ENCODE data around the gene CST1.
"Not testable (repeated sequence)": the region's sequence is repeated elsewhere in the genome, so short reads cannot be mapped to it uniquely, and the experiment has no call there.

Gene CST1

DNA sequence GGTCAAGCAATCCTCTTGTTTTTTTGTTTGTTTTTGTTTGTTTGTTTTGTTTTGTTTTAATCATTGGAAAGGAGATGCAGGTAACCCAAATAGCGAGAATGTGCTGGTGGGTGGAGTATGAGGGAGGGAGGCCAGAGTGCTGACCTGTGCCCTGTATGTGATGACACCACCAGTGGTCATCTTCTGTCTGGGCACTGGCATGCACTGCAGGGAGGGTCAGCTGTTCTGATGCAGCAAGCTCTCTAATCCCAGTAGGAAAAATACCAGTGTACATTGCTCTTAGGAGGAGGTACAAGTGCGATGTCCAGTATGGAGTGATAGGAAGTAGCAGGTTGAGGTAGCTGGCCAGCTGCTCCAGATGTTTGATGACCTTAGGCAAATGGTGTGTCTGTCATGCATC, 2.9 kb upstream of the CST1 start:
- DNase-seq = no peak

DNA sequence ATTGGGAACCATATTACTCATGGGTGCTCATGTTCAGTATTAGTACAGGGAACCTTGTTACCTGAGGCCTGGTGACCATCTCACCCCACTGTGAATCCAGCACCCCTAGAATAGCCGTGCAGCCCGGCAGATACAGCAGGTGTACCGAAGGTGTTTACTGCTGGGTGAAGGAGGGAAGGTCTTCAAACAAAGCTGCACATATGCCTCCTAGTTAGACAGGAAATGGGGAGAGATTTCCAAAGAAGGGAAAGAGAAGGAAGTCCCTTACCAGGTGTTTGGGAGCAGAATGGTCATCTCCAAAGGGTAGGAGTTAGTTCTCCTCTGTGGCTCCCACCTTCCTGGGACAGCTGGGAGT, 2.4 kb upstream of the CST1 start:
- no peak for DNase-seq

DNA sequence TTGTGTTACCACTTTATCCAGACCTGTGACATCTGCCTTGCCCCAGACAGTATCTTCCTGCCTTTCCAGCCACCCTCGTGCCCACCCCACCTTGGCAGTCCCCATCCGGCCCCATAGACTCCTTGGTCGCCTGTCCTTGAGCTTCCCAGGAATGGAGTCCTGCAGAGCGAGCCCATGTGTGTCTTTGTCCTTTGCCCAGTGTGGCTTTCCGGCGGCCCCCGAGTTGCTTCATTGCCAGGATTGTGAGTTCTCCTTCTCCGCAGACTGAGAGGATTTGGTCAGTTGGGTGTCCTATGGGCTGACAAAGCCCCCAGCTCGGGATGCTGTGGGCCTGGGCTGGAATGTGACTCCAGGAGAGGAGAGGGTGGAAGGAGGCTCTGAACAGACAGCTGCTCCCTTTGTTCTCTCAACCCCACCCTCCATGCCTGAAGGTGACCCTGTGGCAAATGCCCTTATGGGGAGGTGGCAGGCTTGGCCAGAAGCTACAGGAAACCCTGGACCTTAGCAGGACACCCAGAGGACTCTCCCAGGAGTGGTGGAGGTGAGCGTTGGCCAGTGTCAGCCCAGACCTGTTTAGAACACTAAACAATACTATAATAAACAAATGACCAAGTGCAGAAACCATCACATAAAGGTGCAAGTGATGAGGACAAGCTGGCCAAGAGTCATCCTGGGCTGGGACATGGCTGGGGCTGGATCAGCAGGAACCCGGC, 1.9 kb upstream of the CST1 start:
- no peak for DNase-seq

DNA sequence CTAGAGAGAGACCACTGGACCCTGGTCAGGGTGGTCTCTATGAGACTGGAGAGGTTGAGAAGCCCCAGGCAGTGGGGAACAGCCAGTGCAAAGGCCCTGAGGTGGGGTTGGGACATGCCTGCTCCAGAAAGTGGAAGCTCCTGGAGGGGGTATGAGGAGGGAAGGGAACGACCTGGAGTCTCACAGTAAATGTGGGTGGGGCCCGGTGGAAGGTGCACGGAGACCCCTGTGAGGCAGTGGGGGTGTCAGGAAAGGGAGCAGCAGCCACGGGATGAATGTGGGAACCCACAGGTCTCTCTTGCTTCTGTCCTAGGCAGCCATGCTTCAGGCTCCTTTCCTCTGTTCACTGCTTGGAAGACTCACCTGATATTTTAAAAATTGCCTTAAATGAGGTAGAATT, 1.3 kb upstream of the CST1 start:
- no peak for DNase-seq

DNA sequence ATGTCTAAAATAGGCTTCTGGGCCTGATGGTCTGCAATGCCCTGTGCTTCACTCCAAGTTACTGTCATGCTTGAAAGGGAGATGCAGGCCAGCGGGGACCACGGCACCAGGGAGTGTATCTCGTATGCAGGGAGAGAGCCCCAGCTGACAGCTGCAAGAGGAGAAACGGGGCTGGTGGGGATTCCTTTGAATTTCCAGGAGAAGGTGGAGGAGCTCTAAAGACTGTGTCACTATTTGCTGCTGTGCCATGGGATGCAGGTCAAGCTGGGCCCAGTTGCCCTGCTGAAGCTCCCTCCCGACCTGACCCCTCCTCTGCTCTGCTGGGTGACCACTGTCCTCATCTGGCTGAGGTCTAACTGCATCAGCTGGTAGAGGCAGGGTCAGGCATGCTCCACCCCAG, 989 bp downstream of the CST1 start:
- no peak for DNase-seq

DNA sequence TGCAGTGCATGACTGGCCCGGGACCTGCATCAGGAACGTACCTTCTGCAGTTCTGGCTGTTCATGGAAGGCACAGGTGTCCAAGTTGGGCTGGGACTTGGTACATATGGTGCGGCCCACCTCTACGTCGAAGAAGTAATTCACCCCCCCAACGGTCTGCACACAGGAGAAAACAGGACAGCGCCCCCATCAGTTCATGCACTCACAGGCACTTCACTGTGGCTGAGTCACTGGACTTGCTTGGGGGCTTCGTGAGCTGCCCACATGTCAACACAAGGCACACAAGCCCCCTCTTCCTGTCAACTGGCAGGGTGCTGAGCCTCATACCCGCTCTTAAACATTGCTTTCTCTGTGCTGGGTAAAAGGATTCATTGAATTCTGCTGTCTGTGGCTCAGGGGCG, 1.8 kb downstream of the CST1 start:
- DNase-seq = not testable (repeated sequence)

DNA sequence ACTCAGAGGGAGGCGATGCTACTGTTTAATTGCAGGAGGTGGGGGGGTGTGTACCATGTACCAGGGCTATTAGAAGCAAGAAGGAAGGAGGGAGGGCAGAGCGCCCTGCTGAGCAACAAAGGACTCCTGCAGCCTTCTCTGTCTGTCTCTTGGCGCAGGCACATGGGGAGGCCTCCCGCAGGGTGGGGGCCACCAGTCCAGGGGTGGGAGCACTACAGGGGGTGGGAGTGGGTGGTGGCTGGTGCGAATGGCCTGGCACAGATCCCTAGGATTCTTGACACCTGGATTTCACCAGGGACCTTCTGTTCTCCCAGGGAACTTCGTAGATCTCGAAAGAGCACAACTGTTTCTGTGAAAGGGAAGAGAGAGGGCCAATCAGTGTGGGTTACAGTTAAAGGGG, 3.2 kb downstream of the CST1 start:
- DNase-seq = not testable (repeated sequence)

DNA sequence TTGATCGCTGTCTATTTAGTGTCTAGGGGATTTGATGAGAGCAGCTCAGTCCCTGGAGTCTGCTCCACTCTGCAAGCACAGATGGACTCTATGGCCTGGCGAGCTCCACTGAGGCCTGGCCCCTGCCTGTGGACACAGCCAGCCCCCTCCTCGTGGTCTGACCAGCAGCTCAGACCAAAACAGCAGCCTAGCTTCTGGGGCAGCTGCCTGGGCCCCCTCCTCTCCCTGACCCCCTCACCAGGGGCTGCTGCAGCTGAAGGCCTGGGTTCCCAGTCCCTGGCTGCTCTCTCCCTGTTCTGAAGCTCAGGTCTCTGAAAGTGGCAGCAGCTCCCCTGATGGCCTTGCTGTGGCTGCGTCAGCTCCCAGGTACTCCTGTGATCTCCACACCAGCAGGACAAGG, 3.6 kb downstream of the CST1 start:
- not testable (repeated sequence) for DNase-seq

DNA sequence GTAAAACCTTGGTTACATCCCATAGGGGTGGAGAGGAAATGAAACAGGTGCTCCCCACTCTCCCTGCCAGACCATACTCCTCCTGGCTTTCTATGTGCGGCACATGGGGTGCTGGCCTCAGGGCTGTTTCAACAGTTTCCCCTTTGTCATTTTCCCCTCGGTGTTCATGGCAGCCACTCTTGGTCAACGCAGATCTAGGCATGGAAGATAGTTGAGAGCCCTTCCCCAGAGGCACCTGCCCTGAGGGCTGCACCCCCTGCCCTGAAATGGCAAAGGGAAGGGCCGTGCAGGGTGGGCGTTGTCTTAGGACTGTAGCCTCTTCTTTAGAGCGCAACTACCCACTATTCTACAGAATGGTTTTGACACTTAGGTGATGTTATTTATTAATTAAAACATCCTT, 4.4 kb downstream of the CST1 start:
- no peak for DNase-seq

DNA sequence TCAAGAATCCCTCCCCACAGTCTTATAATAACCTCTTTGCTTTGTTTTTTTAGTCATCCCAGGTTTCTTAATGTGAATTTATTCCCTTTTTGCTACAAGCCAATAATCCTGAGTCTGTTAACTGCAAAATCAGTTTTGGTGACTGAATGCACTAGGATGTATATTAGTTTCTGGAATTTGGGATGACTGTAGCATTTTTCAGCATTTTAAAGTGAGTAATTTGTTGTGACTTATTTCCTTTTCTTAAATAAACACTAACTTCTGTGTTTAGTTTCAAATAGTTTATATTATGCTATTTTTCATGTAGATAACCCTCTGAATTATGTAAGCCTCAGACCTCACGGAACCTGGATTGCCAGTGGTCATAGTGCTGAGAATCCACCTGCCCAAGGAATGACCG, 5.5 kb downstream of the CST1 start:
- no peak for DNase-seq

DNA sequence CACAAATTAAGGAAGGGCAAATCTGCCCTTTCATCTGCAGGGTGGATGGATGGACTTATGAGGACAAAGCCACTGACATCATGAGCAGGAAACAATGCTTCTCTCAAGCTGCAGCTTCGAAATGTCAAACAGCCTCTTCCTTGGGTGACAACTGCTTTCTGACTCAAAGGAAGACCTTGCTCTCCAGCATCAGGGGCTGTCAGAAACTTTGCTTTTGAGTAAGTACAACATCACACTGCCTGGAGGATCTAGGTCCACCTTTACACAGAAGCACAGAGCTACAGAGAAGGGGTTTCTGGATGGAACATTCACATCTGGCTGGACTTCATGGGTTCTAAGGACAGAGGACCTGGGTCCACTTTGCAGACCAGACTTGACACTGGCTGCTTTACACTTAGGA, 5.9 kb downstream of the CST1 start:
- no peak for DNase-seq

DNA sequence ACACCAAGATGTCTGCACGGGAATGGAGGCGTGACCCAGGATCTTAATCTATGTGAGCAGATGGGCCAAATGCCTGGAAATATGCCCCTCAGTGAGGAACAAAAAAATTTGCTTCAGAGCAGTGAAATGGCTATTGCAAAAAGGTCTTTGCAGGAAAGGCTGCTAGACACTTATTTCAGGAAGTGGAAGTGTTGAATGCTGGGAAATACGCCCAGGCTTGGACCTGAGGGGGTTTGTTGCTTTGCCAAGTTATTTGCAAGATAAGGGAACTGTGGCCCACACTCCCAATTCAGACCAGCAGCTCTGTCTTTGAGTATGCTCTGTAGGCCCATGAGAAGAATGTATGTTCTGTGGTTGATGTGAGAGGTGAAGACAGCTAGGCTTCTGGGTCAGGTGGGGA, 15.3 kb downstream of the CST1 start:
- DNase-seq = not testable (repeated sequence)

DNA sequence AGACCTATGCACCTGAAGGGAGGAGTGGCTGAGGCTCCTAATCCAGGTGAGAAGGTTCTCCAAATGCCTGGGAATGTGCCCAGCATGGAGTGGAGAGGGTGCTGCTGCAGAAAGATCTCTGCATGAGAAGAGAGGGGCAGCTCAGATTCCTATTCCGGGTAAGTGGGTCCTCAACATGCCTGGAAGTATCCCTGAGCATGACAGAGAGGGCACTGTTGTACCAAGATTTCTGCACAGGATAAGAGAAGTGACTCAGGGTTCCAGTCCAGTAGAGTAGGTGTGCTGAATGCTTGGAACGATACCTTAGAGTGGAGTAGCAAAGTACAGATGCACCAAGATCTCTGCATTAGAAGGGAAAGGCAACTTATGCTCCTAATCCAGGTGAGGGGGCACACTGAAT, 15.8 kb downstream of the CST1 start:
- not testable (repeated sequence) for DNase-seq

DNA sequence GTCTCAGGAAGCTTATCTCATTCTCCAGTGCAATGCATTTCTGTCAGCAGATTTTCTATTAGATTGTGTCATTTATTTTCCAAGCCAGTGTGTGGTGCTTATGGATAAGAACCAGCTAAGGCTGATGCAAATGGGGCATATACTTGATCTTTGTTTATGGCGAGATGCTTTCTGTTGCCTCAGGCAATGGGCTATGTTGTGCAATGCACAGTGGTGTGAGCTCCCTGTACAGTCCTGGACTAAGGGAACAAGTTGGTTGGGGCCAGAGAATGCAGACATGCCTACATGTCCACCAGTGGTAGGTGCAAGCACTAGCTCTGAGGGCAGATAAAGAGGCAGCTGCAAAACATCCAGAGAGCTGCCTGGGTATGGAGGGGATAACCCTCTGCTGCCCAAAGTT, 16.3 kb downstream of the CST1 start:
- DNase-seq = not testable (repeated sequence)

DNA sequence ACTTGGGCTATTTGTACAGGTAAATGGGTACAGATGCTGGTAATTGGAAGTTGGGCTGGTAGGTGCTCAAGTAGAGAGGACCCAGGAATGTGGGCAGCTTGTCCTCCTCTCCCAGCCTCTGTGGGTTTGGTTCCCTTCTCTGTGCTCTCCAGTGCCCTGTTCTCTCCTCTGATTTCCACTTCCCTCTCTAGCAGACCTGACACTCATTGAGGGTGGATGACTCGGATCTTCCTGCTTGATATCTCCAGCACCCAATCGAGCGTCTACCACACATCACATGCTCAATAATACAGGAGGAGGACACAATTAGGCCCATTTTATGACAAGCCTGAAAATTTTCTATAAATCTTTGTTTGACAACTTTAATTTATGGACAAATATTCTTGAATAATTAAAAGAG, 23.7 kb downstream of the CST1 start:
- no peak for DNase-seq

DNA sequence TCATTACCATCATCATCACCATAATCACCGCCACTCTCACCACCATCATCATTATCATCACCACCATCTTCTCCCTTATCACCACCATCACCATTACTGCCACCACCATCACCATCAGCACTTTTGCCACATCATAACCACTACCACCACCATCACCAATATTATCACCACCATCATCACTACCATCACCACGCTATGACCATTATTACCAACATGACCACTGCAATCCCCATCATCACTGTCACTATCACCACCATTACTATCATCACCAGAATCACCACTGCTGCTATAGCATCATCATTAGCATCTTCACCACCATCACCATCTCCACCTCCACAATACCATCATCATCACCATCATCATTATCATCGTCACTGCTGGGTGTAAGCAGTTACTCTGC, 25.6 kb downstream of the CST1 start:
- DNase-seq = no peak

DNA sequence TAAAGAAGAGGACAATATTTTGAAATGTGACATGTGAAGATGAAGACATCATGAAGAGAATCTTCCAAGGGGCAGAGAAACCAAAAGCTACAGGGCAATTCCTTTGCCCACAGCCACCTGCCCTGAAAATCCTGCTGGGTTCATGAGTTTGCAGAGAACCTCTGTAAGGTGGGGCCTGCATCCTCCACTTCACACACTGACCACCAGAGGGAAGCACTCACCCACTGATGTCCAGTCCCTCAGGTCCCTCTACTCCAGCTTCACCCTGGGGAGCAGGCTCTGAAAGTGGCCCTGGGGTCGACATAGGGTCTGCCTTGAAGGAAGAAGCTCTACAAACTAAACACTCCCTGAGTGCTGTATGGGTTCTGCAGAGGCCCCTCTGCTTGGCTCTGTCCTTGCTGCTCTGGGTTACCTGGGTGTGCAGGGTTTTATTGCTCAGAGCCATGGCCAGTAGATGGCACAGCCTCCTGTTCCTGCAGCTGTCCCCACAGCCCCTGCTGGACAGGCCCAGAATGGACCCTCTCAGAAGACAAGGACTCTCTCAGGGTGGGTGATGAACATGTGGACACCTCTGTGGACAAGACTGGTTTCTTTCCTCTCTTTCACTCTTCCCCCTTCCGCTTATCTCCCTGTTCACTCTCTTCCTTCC, 27.0 kb downstream of the CST1 start:
- not testable (repeated sequence) for DNase-seq

DNA sequence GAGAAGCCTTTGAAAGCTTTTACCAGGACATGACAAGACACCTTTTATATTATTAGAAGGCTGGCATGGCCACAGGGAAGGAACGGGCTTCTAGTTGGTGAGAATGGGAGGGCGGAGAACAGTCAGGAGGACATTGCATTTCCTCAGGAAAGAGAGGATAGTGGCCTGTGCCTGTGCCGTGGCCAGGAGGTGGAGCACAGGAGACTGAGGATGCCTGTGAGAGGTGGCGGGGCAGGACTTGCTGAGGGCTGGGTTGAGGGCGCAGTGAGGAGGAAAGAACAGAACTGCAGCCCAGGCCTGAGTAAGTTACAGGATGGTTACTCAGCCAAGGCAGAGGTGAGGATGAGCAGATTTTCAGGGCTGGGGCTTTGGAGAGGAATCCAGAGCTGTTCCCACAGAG, 27.9 kb downstream of the CST1 start:
- not testable (repeated sequence) for DNase-seq

DNA sequence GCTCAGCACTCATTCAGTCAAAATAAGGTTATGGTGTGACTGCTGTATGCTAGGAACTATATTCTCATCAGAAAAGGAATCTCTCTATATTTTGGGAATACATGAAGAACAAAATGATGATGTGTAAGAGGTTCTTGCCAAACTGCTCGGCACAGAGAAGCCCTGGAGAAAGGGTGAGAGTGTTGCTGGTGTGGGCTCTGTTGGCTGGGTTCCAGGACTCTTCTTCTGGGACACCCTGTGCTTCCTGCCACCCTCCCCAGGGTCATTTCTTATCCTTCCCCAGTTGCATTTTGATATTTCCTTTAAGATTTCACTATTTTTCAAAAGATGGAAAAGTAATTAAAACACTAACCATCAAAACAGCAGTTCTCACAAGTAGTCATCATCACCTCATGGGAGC, 28.8 kb downstream of the CST1 start:
- DNase-seq = no peak

DNA sequence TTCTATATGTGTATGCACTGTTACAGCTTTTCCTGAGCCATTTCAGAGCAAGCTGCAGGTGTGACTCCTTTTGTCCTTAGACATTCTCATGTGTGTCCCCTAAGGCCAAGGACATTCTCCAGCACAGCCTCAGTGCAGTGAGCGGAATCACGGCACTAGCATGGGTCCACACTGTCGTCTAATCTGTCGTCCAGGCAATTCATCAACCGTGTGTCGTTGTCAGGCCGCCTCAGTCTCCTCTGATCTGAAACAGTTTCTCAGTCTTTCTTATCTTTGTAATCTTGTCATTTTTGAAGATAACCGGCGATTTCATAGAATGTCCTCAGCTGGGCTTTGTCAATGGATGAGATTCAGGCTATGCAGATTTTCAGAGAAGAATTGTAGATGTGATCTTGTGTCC, 31.4 kb downstream of the CST1 start:
- not testable (repeated sequence) for DNase-seq

DNA sequence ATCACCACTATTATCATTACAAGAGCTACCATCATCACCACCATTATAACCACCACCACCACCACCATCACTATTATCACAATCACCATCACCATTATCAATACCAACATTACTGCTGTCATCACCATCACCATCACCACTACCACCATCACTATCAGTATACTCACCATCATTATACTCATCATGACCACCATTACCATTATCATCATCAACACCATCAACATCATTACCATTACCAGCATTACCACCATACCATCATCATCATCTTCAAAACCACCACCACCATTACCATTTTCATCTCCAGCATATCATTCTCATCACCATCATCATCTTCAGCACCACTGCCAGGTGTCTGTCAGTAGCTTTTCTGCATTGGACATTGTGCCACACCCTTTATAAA, 39.0 kb downstream of the CST1 start:
- DNase-seq = not testable (repeated sequence)

DNA sequence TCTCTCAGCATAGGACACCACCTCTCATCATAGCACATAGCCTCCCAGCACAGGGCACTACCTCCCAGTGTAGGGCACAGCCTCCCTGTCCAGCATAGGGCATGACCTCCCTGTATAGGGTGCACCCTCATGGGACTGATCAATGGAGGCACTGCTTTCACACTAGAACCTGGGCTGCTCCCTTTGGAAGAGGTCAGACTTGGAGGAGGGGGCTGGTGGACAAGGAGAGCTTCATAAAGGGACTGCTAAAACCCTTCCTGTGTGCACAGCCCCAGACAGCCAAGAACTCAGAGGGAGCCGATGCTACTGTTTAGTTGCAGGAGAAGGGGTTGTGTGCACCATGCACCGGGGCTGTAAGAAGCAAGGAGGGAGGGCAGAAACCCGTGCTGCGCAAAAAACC, 40.0 kb downstream of the CST1 start:
- no peak for DNase-seq

DNA sequence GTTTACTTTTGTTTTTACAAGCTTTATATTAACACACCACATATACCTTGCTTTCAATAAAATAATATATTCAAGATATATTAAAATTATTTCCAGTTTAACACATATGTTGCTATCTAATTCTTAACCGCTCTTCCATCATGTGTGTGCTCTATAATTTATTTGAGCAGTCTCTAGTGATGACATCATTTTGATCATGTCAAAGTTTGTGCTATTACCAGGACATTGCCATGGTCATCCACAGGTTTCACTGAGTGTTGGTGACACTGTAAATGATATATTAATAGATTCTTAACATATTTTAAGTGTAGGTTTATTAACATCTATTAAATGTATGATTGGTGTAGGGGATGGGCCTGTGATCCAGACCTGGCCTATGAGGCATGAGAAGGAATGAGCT, 44.8 kb downstream of the CST1 start:
- no peak for DNase-seq

DNA sequence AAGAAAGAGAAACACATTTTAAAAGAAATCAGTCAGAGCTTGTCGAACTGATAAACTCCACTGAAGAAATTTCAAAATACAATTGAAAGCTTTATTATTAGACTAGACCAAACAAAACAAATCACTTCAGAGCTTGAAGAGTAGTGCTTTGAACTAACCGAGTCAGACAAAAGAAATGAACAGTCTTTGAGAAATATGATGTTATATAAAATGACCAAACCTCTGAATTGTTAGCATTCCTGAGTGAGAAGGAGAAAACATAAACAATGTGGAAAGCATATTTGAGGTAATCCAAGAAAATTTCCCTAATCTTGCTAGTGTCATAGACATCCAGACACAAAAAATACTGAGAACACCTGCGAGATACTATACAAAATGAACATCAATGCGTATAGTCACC, 48.7 kb downstream of the CST1 start:
- DNase-seq = no peak

DNA sequence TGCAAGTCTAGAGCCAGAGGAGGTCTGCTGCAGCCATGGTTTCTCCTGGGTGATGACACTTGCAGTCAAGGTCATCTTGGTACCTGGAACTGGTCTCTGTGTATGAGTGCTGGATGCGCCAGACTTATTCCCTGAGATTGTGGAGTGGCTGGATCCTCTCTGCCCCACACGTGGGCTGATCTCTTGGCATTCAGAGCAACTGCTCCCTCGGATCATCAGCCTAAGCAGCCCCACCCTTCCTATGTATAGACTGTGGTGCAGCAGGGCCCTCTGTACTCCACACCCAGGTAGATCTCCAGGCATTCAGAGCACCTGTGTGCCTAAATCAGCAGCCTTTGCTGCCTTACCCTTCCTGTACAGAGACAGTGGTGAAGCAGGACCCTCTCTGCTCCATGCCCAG, 49.8 kb downstream of the CST1 start:
- DNase-seq = no peak
